ENCODE data around the gene TJP3.

Gene TJP3

DNA sequence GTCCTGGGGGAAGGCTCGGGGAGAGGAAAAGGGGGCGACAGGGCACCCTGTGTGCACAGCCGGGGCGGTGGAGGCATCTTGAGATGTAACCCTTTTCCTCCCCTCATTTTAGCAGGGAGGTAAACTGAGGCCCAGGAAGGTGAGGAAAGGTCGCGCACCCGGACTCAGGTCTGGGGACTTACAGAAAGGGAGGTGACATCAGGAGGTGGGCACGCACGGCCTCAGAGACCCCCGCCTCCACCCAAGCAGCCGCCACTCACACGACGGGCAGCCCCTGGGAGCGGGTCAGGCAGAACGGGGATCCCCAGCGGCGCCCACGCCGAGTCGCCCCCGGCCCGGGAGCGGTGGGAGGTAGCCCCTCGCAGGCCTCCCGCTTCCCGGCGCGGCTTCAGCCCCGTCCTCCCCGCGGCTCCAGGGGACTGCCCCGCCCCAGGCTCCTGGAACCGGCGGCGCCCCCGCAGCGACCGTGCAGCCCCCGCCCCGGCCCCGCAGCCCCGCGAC, 8.4 kb upstream of the TJP3 start:
- DNase-seq (ENCODE audit: low read depth) = no peak
- in situ Hi-C loops (cut with HindIII; ENCODE audit: low sequenced_read_pairs) = no loop called here

DNA sequence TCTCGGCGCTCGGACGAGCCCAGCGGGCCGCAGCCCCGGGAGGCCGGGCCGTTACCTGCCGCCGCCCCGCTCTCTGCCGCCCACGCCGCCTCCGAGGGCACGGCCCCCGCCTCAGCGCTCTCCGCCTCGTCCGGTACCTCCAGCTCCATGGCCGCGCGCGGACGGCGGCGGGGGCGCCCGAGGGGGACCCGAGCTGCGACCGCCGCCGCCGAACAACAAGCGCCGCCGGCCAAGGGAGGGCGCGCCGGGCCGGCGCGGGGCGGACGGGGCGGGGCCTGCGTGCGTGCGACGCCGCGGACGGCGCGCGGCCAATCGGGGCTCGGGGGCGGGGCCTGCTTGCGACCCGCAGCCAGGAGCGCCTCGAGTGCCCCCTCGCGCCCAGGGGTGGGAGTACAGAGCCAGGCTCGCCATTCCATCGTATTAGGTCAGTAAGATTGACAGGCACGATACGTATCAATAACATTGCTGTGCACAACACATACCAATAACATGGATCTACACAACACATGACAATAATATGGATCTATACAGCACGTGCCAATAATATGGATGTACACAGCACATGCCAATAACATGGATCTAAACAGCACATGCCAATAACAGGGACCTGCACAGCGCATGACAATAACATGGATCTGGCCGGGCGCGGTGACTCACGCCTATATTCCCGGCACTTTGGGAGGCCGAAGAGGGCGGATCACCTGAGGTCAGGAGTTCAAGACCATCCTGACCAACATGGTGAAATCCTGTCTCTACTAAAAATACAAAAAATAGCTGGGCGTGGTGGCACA, 7.7 kb upstream of the TJP3 start, which contains the start of gene PIP5K1C:
PIP5K1C (minus strand) TSS at position 227 of the 791 bp plus-strand sequence; CDS start at position 149, 78 bp downstream.
- H3K4me3 ChIP-seq (ENCODE audit: low read depth, low read length) = peak within 1 kb of the TSS; percentile 74
- peak; percentile 50 for DNase-seq (ENCODE audit: low read depth)
- in situ Hi-C loops (cut with HindIII; ENCODE audit: low sequenced_read_pairs) = no loop called here
- TF ChIP-seq, protein P1, sequence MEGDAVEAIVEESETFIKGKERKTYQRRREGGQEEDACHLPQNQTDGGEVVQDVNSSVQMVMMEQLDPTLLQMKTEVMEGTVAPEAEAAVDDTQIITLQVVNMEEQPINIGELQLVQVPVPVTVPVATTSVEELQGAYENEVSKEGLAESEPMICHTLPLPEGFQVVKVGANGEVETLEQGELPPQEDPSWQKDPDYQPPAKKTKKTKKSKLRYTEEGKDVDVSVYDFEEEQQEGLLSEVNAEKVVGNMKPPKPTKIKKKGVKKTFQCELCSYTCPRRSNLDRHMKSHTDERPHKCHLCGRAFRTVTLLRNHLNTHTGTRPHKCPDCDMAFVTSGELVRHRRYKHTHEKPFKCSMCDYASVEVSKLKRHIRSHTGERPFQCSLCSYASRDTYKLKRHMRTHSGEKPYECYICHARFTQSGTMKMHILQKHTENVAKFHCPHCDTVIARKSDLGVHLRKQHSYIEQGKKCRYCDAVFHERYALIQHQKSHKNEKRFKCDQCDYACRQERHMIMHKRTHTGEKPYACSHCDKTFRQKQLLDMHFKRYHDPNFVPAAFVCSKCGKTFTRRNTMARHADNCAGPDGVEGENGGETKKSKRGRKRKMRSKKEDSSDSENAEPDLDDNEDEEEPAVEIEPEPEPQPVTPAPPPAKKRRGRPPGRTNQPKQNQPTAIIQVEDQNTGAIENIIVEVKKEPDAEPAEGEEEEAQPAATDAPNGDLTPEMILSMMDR (IDR thresholded peaks at IDR 0.05; ENCODE audit: low read depth, low read length, missing control alignments) = peak; percentile 69

More for the DNA sequence above, 8.4 kb upstream of the TJP3 start:
- peak overlapping the region; percentile 74 for H3K4me3 ChIP-seq (ENCODE audit: low read depth, low read length)
- TF ChIP-seq, protein P1 (IDR thresholded peaks at IDR 0.05; ENCODE audit: low read depth, low read length, missing control alignments) = no peak

DNA sequence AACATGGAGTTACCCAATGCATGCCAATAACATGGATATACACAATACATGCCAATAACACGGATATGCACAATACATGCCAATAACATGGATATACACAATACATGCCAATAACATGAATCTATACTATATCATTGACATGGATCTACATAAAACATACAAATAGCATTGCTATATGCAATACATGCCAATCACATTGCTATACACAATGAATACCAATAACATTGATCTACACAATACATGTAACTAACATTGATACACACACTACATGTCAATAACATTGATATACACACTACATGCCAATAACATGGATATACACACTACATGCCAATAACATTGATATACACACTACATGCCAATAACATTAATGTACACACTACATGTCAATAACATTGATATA, 7.0 kb upstream of the TJP3 start:
- TF ChIP-seq, protein P1 (IDR thresholded peaks at IDR 0.05; ENCODE audit: low read depth, low read length, missing control alignments) = no peak
- no peak for DNase-seq (ENCODE audit: low read depth)
- in situ Hi-C loops (cut with HindIII; ENCODE audit: low sequenced_read_pairs) = no loop called here
- H3K4me3 ChIP-seq (ENCODE audit: low read depth, low read length) = no peak overlapping the region

DNA sequence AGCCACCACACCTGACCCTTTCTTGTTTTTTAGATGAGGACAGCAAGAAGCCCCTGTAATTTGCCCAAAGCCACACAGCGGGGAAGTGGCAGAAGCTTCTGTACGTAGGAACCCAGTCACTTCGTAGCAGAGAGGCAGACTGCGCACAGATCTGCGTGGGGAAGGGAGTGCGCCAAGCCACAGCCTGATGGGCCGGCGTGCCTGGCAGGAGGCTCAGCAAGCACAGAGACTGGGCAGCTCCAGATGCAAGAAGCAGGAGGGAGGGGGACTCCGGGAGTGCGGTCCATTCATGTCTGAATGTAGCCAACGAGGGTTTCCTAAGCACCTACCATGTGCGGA, 347 bp upstream of the TJP3 start:
- TF ChIP-seq, protein P1 (IDR thresholded peaks at IDR 0.05; ENCODE audit: low read depth, low read length, missing control alignments) = no peak
- no peak for DNase-seq (ENCODE audit: low read depth)
- H3K4me3 ChIP-seq (ENCODE audit: low read depth, low read length) = no peak overlapping the region
- in situ Hi-C loops (cut with HindIII; ENCODE audit: low sequenced_read_pairs) = no loop called here

DNA sequence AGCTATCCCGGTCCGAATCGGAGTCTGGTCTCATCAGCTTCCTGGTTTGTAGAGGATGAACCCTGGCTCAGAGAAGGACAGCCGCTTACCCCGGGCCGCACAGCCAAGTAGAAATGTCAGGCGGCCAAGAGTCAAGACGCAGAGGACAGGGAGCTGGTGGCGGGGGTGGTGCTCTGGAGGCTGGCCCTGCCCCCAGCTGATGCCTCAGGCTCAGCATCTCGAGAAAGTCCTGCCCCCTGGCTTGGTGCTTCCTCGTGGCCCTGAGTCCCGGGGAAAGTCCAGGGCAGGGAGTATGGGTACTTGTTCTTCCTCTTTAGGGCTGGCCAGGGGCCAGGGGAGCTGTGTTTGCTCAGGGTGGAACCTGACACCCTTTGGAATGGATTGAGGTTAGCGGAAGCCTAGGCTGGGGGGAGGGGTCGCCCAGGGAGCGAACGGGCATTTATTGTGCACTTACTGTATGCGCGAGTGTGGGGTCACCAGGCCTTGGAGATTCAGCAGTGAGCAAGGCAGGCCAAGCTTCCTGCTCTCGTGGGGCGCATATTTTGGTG, 2.2 kb downstream of the TJP3 start:
- DNase-seq (ENCODE audit: low read depth) = no peak
- in situ Hi-C loops (cut with HindIII; ENCODE audit: low sequenced_read_pairs) = no loop called here
- TF ChIP-seq, protein P1 (IDR thresholded peaks at IDR 0.05; ENCODE audit: low read depth, low read length, missing control alignments) = no peak
- no peak overlapping the region for H3K4me3 ChIP-seq (ENCODE audit: low read depth, low read length)

DNA sequence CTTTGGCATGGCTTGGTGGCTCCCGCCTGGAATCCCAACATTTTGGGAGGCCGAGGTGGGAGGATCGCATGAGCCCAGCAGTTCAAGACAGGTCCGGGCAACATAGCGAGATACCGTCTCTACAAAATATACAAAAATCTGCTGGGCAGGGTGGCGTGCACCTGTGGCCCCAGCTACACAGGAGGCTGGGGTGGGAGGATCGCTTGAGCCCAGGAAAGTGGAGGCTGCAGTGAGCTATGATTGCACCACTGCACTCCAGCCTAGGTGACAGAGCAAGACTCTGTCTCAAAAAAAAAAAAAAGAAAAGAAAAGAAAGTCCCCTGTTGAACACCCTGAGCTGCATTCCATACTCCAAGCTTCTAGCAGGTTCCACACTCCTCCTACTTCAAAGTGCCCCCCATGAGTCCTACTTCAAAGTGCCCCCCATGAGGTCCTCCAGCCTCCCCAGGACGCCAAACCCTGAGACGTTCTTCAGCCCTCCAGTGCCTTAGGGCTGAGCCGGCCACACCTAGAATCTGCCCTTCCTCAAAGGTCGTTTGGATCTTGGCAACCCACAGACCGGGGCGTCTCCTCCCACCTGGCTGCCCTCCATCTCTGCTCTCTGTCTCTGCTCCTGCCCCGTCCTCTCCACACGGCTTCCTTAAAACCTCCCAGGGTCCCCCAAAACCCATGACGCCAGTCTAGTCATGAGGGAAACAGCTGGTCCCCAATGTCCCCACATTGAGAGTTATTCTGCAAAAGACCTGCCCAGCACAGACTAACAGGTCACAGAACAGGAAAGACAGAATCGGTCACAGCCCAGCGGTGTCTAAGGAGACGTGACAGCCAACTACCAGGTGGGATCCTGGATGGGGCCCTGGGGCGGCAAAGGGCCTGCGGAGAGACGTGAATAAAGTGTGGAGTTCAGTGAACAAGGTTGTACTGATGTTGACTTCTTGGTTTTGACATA, 4.8 kb downstream of the TJP3 start:
- TF ChIP-seq, protein P1 (IDR thresholded peaks at IDR 0.05; ENCODE audit: low read depth, low read length, missing control alignments) = no peak
- no peak overlapping the region for H3K4me3 ChIP-seq (ENCODE audit: low read depth, low read length)
- DNase-seq (ENCODE audit: low read depth) = no peak
- in situ Hi-C loops (cut with HindIII; ENCODE audit: low sequenced_read_pairs) = no loop called here

Measured in astrocyte of the cerebellum (primary cell).